K562 (cell line): ENCODE results near the gene CRB2. TPM values are rescaled to one million over a fixed set of nuclear protein-coding genes. Genes with fewer than 3 reads are reported as not detected.

Experiments
- ATAC-seq: fragments of 200-7000 bp; cut with Tn5 transposase; 3 replicates; pipeline ENCODE4 v1.9.1; 2020; ENCODE audit warnings: moderate library complexity
- BruUV-seq: library from RNA; stranded (reverse); fragments of 400-500 nt; replicated peaks from 2 replicates; lab custom pipeline; 2021; lab: Mats Ljungman, UMichigan
- CTCF ChIA-PET: fragments of 300-600 bp; formaldehyde crosslinking; extraction: SDS; loops from one replicate; lab custom pipeline; 2021; ENCODE audit warnings: low intra/inter-chr PET ratio; lab: Yijun Ruan, JAX
- POLR2A ChIA-PET: fragments of 300-600, 350-650 bp; sonication (Branson Sonifier 250); formaldehyde crosslinking; extraction: SDS; loops from one replicate; lab custom pipeline; 2021; ENCODE audit warnings: antibody characterized with exemption, inconsistent platforms; lab: Yijun Ruan, JAX
- DNase-seq, 4 experiments: peaks; one replicate each; pipeline versions ENCODE4 v3.0.0 to v3.0.0-alpha.2; 2011 to 2018; ENCODE audit warnings: low spot score in 3 of 4, mixed read lengths in 3 of 4; ENCODE audit errors: extremely low read depth in 1 of 4
- FAIRE-seq: peaks from 2 replicates; lab custom pipeline; 2011; peaks lifted over from hg19 to GRCh38; lab: Jason Lieb, UNC
- H2AFZ ChIP-seq: 2 replicates; pipeline ENCODE4 v1.6.0; 2011; ENCODE audit warnings: low read depth, low read length, control low read depth, inconsistent platforms
- H3K27ac ChIP-seq: fragments of 200-600 bp; 3 replicates; pipeline ENCODE4 v1.8.0; 2011; ENCODE audit warnings: low read depth, mild to moderate bottlenecking, control low read depth, inconsistent platforms, low read length, moderate library complexity, mixed read lengths; ENCODE audit errors: extremely low read depth
- H3K27me3 ChIP-seq, 2 experiments: fragments of 300-600 bp in 1 of 2; 2 replicates in 1 of 2; 3 replicates in 1 of 2; pipeline versions ENCODE4 v1.6.0 to v1.8.0; 2011; ENCODE audit warnings: inconsistent platforms in 2 of 2, low read length in 2 of 2, mild to moderate bottlenecking in 1 of 2, mixed read lengths in 1 of 2, moderate library complexity in 1 of 2; ENCODE audit not compliant: control insufficient read depth in 2 of 2, insufficient read depth in 2 of 2
- H3K36me3 ChIP-seq: fragments of 300-600 bp; 3 replicates; pipeline ENCODE4 v1.8.0; 2011; ENCODE audit warnings: mild to moderate bottlenecking, low read length, inconsistent platforms; ENCODE audit not compliant: control insufficient read depth, insufficient read depth
- H3K4me1 ChIP-seq, 2 experiments: fragments of 200-600 bp in 1 of 2; replicated peaks in 1 of 2; 2 replicates in 1 of 2; 3 replicates in 1 of 2; pipeline versions ENCODE4 v1.5.1 to v1.8.0; 2011; ENCODE audit warnings: inconsistent platforms in 2 of 2, low read length in 2 of 2, mild to moderate bottlenecking in 1 of 2, mixed read lengths in 1 of 2, moderate library complexity in 1 of 2; ENCODE audit not compliant: control insufficient read depth in 2 of 2, insufficient read depth in 2 of 2
- H3K4me2 ChIP-seq: 2 replicates; pipeline ENCODE4 v1.6.1; 2011; ENCODE audit warnings: low read length, control low read depth, inconsistent platforms, mixed read lengths; ENCODE audit not compliant: insufficient read depth
- H3K4me3 ChIP-seq: fragments of 200-600 bp; sonication (generic), shearing (Covaris generic); 2 replicates; pipeline ENCODE4 v1.5.1; 2016; ENCODE audit warnings: control low read depth, inconsistent platforms
- H3K79me2 ChIP-seq: fragments of 200-600 bp; 3 replicates; pipeline ENCODE4 v1.8.0; 2011; ENCODE audit warnings: low read length, inconsistent platforms; ENCODE audit not compliant: control insufficient read depth, insufficient read depth
- H3K9ac ChIP-seq, 2 experiments: 2 replicates each; pipeline versions ENCODE4 v1.6.0 to v1.6.1; 2011; ENCODE audit warnings: low read depth in 2 of 2, low read length in 2 of 2, control low read depth in 1 of 2, inconsistent platforms in 1 of 2, mild to moderate bottlenecking in 1 of 2, mixed read lengths in 1 of 2; ENCODE audit not compliant: insufficient read depth in 1 of 2
- H3K9me1 ChIP-seq: one replicate; pipeline ENCODE4 v1.6.0; 2011; ENCODE audit warnings: inconsistent platforms, mild to moderate bottlenecking, low read length, moderate library complexity; ENCODE audit not compliant: control insufficient read depth, insufficient read depth
- H3K9me3 ChIP-seq: replicated peaks from 2 replicates; pipeline ENCODE4 v1.5.1; 2011; ENCODE audit warnings: low read depth, low read length, inconsistent platforms; ENCODE audit not compliant: control insufficient read depth, insufficient read depth
- H4K20me1 ChIP-seq: replicated peaks from 2 replicates; pipeline ENCODE4 v1.6.1; 2011; ENCODE audit warnings: low read length, inconsistent platforms, mixed read lengths; ENCODE audit not compliant: control insufficient read depth, insufficient read depth
- BRF2 ChIP-seq: IDR thresholded peaks from 3 replicates; pipeline ENCODE4 v1.6.1; 2011; ENCODE audit warnings: borderline replicate concordance, mild to moderate bottlenecking; ENCODE audit not compliant: insufficient read length, insufficient read depth
- CXXC5 ChIP-seq: fragments of 250-450 bp; sonication (Bioruptor Pico); IDR thresholded peaks from 2 replicates; pipeline ENCODE4 v1.8.0; 2022; ENCODE audit warnings: inconsistent platforms, mild to moderate bottlenecking, moderate library complexity
- DDX20 ChIP-seq: fragments of 450-650 bp; IDR thresholded peaks from 2 replicates; pipeline ENCODE4 v1.6.1; 2016; ENCODE audit warnings: missing genetic modification characterization, low read depth, mild to moderate bottlenecking, missing compliant biosample characterization, moderate library complexity
- E2F3 ChIP-seq: fragments of 250-450 bp; sonication (Bioruptor Pico); IDR thresholded peaks from 2 replicates; pipeline ENCODE4 v1.4.0; 2020; ENCODE audit warnings: mild to moderate bottlenecking
- EWSR1 ChIP-seq: fragments of 450-650 bp; IDR thresholded peaks from 2 replicates; pipeline ENCODE4 v1.6.1; 2018; ENCODE audit warnings: borderline replicate concordance, mild to moderate bottlenecking, low read depth, moderate library complexity; ENCODE audit not compliant: partially characterized antibody
- RBM14 ChIP-seq: fragments of 200-400 bp; formaldehyde crosslinking; IDR thresholded peaks from 2 replicates; pipeline ENCODE4 v1.6.1; 2018; ENCODE audit warnings: low read depth, mild to moderate bottlenecking, low read length, moderate library complexity, borderline replicate concordance; ENCODE audit not compliant: insufficient read depth
- RFX7 ChIP-seq: fragments of 250-450 bp; sonication (Bioruptor Pico); IDR thresholded peaks from 2 replicates; pipeline ENCODE4 v1.5.1; 2021; ENCODE audit warnings: mild to moderate bottlenecking
- RHOXF2B ChIP-seq: fragments of 250-450 bp; sonication (Bioruptor Pico); conservative IDR thresholded peaks from 2 replicates; pipeline ENCODE4 v1.5.1; 2021
- RUNX1 ChIP-seq: sonication (generic); IDR thresholded peaks from 2 replicates; pipeline ENCODE4 v1.6.1; 2016; ENCODE audit warnings: antibody characterized with exemption, low read depth
- SRSF1 ChIP-seq: fragments of 200-400 bp; formaldehyde crosslinking; IDR thresholded peaks from 2 replicates; pipeline ENCODE4 v1.6.1; 2017; ENCODE audit warnings: mild to moderate bottlenecking, low read depth, low read length, moderate library complexity
- TAF9B ChIP-seq: fragments of 450-650 bp; IDR thresholded peaks from 2 replicates; pipeline ENCODE4 v1.6.1; 2018; ENCODE audit warnings: mild to moderate bottlenecking; ENCODE audit not compliant: partially characterized antibody
- ZNF121 ChIP-seq: sonication (generic); formaldehyde crosslinking; conservative IDR thresholded peaks from 2 replicates; pipeline ENCODE4 v1.8.0; 2022; ENCODE audit warnings: missing genetic modification reagents
- ZNF695 ChIP-seq: fragments of 450-650 bp; formaldehyde crosslinking; IDR thresholded peaks from 2 replicates; pipeline ENCODE4 v1.4.0; 2020; ENCODE audit warnings: mild to moderate bottlenecking, moderate library complexity
- WGBS: fragments of 100-300 bp; shearing (Covaris generic); methylation state at CpG from one replicate; pipeline ENCODE4 v1.1.6; 2016; ENCODE audit warnings: low coverage, mixed read lengths; ENCODE audit not compliant: insufficient coverage; ENCODE audit errors: missing lambda C conversion rate; 5-methylcytosine and 5-hydroxymethylcytosine counted together
- in situ Hi-C: fragments of 300-500 bp; cut with MboI; formaldehyde crosslinking; loops from 4 replicates; pipeline ENCODE4 v1.15.0; 2018; ENCODE audit warnings: inconsistent platforms, mixed read lengths
- intact Hi-C: fragments of 100-400 bp; cut with micrococcal nuclease; formaldehyde crosslinking; loops from 2 replicates; pipeline ENCODE4 v1.14.2; 2022
- polyA plus RNA-seq, 8 experiments: library from polyadenylated mRNA; depleted of rRNA in 4 of 8; stranded (reverse) in 5 of 8; unstranded in 3 of 8; fragments of >200 nt; fragmentation: Nextera tagmentation in 2 of 8; fragmentation: Illumina TruSeq in 1 of 8; extraction: Ambion mirVana in 2 of 8; extraction: Trizol in 1 of 8; gene quantifications; 2 replicates each; pipeline versions ENCODE4 v1.2.1 to v1.2.3, GENCODE V29; 2011 to 2014; ENCODE audit warnings: inconsistent platforms in 1 of 8, missing spikeins in 1 of 8
- total RNA-seq, 7 experiments: library from RNA; depleted of rRNA in 6 of 7; stranded (reverse); fragments of >200 nt in 6 of 7; fragmentation: Illumina TruSeq in 2 of 7; extraction: Trizol in 2 of 7; gene quantifications; 2 replicates each; pipeline versions ENCODE4 v1.2.1 to v1.2.3, GENCODE V29; 2011 to 2021; ENCODE audit warnings: low replicate concordance in 1 of 7
- TF ChIP-seq, protein P1 (sequence below): fragments of 450-650 bp; IDR thresholded peaks from 2 replicates; pipeline ENCODE4 v1.6.1; 2018; ENCODE audit warnings: mild to moderate bottlenecking, low read depth; ENCODE audit not compliant: partially characterized antibody
- TF ChIP-seq, protein P2 (sequence below): fragments of 250-450 bp; sonication (Bioruptor Pico); IDR thresholded peaks from 2 replicates; pipeline ENCODE4 v1.8.0; 2021; ENCODE audit warnings: moderate library complexity, mild to moderate bottlenecking, inconsistent platforms
- TF ChIP-seq, protein P3 (sequence below): fragments of 250-450 bp; sonication (Bioruptor Pico); IDR thresholded peaks from 2 replicates; pipeline ENCODE4 v1.9.0; 2021; ENCODE audit warnings: mild to moderate bottlenecking, inconsistent platforms

Gene CRB2
- total and polyA plus RNA-seq, 9 of the 15 experiments (the other 6 are each of a cell fraction or from before 2014, with no cell fraction given), result 0.13 to 1.2 (median 0.25) TPM; not detected in 2

GRCh38 chr9:123341816-123342215, 14.2 kb upstream of the CRB2 start:
- WGBS, result 70% methylated on average over 4 of the region's 6 CpGs
- FAIRE-seq (no peak), ATAC-seq (no peak), DNase-seq (no peak)
- Histone ChIP-seq H3K36me3 (no peaks in the 10 kb centered on the region), H3K27me3 (no peaks in the 10 kb centered on the region), H3K4me2 (no peak overlapping the region), H4K20me1 (no peaks in the 10 kb centered on the region), H3K4me3 (no peak overlapping the region), H3K4me1 (peaks cover 43 to 54% of the 10 kb centered on the region in 2 experiments), H3K27ac (no peak overlapping the region), H2AFZ (peak overlapping the region; percentile 14; the same call in 1 of the 2 replicates), H3K9me1 (no peaks in the 10 kb centered on the region), H3K9ac (no peak overlapping the region), H3K9me3 (no peaks in the 10 kb centered on the region), H3K79me2 (no peaks in the 10 kb centered on the region)
- intact Hi-C loops, result loop anchor here (2.0 kb wide), 2 partner anchors 37 to 73 kb away; partner anchors contain the start of gene STRBP
- no TSS peak for BruUV-seq
- POLR2A ChIA-PET, result interaction anchor here (0.6 kb wide), 1 partner anchor 235 kb away, joined by 4 read pairs; no protein-coding TSS in a partner anchor
- CTCF ChIA-PET, result no interaction called here
- in situ Hi-C loops, result loop anchor here (10.0 kb wide), 1 partner anchor 517 kb away; the partner anchor contains the start of gene PDCL
- TF ChIP-seq DDX20 (no peak), EWSR1 (no peak), RFX7 (CRISPR knock-in tag) (no peak), TAF9B (no peak), RUNX1 (no peak), BRF2 (no peak), ZNF695 (CRISPR knock-in tag) (no peak), E2F3 (CRISPR knock-in tag) (no peak), SRSF1 (no peak), ZNF121 (CRISPR knock-in tag) (no peak), RBM14 (no peak), CXXC5 (no peak), RHOXF2B (CRISPR knock-in tag) (no peak)
- TF ChIP-seq, protein P1, sequence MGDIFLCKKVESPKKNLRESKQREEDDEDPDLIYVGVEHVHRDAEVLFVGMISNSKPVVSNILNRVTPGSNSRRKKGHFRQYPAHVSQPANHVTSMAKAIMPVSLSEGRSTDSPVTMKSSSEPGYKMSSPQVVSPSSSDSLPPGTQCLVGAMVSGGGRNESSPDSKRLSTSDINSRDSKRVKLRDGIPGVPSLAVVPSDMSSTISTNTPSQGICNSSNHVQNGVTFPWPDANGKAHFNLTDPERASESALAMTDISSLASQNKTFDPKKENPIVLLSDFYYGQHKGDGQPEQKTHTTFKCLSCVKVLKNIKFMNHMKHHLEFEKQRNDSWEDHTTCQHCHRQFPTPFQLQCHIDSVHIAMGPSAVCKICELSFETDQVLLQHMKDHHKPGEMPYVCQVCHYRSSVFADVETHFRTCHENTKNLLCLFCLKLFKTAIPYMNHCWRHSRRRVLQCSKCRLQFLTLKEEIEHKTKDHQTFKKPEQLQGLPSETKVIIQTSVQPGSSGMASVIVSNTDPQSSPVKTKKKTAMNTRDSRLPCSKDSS, result no peak
- TF ChIP-seq, protein P2, sequence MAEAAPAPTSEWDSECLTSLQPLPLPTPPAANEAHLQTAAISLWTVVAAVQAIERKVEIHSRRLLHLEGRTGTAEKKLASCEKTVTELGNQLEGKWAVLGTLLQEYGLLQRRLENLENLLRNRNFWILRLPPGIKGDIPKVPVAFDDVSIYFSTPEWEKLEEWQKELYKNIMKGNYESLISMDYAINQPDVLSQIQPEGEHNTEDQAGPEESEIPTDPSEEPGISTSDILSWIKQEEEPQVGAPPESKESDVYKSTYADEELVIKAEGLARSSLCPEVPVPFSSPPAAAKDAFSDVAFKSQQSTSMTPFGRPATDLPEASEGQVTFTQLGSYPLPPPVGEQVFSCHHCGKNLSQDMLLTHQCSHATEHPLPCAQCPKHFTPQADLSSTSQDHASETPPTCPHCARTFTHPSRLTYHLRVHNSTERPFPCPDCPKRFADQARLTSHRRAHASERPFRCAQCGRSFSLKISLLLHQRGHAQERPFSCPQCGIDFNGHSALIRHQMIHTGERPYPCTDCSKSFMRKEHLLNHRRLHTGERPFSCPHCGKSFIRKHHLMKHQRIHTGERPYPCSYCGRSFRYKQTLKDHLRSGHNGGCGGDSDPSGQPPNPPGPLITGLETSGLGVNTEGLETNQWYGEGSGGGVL (CRISPR knock-in tag), result no peak
- TF ChIP-seq, protein P3, sequence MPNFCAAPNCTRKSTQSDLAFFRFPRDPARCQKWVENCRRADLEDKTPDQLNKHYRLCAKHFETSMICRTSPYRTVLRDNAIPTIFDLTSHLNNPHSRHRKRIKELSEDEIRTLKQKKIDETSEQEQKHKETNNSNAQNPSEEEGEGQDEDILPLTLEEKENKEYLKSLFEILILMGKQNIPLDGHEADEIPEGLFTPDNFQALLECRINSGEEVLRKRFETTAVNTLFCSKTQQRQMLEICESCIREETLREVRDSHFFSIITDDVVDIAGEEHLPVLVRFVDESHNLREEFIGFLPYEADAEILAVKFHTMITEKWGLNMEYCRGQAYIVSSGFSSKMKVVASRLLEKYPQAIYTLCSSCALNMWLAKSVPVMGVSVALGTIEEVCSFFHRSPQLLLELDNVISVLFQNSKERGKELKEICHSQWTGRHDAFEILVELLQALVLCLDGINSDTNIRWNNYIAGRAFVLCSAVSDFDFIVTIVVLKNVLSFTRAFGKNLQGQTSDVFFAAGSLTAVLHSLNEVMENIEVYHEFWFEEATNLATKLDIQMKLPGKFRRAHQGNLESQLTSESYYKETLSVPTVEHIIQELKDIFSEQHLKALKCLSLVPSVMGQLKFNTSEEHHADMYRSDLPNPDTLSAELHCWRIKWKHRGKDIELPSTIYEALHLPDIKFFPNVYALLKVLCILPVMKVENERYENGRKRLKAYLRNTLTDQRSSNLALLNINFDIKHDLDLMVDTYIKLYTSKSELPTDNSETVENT (CRISPR knock-in tag), result no peak
